ENCODE measurements around the gene ANK3. TPM values are rescaled to one million over a fixed set of nuclear protein-coding genes. Genes with fewer than 3 reads are reported as not detected.

ANK3 gene
- total RNA-seq, 4 donors from 2014 or later, result 86.3 to 224 (median 139) TPM

DNA sequence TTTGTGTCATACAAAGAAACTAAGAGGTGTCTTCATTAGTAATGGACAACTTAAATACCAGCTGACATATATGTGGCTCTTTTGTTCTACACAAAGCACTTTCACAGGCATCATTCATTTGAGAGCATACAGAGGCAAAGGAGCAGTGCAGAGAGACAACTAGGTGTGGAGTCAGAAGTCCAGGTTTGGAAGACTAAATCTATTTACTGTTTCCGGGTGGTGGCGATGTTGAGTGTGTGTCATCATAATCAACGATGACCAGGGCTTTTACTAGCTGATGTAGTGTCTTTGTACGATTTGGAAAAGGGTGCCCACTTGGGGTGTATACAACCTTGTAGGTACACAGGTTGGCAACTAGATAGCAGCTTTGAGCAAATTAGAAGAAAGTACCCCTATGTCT lies 287.9 kb downstream of the ANK3 start:
- no peaks in the 10 kb centered on the region for H3K36me3 ChIP-seq
- no peaks in the 10 kb centered on the region for H3K9me3 ChIP-seq
- no peaks in the 10 kb centered on the region for H3K27me3 ChIP-seq
- H3K4me3 ChIP-seq, result no peak overlapping the region
- TF ChIP-seq, protein P1, sequence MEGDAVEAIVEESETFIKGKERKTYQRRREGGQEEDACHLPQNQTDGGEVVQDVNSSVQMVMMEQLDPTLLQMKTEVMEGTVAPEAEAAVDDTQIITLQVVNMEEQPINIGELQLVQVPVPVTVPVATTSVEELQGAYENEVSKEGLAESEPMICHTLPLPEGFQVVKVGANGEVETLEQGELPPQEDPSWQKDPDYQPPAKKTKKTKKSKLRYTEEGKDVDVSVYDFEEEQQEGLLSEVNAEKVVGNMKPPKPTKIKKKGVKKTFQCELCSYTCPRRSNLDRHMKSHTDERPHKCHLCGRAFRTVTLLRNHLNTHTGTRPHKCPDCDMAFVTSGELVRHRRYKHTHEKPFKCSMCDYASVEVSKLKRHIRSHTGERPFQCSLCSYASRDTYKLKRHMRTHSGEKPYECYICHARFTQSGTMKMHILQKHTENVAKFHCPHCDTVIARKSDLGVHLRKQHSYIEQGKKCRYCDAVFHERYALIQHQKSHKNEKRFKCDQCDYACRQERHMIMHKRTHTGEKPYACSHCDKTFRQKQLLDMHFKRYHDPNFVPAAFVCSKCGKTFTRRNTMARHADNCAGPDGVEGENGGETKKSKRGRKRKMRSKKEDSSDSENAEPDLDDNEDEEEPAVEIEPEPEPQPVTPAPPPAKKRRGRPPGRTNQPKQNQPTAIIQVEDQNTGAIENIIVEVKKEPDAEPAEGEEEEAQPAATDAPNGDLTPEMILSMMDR (IDR thresholded peaks at IDR 0.05), result no peak
- TF ChIP-seq EP300 (IDR thresholded peaks at IDR 0.05), result no peak
- TF ChIP-seq POLR2A (IDR thresholded peaks at IDR 0.05), result no peak
- no peak for DNase-seq (ENCODE audit: low spot score in 2 of 2)
- 68 to 84% methylated on average over 4 of the region's 4 CpGs for WGBS, 2 donors
- H3K4me1 ChIP-seq, result peaks cover 0 to 29% (median 4%) of the 10 kb centered on the region in 4 donors
- no peak overlapping the region for H3K27ac ChIP-seq

DNA sequence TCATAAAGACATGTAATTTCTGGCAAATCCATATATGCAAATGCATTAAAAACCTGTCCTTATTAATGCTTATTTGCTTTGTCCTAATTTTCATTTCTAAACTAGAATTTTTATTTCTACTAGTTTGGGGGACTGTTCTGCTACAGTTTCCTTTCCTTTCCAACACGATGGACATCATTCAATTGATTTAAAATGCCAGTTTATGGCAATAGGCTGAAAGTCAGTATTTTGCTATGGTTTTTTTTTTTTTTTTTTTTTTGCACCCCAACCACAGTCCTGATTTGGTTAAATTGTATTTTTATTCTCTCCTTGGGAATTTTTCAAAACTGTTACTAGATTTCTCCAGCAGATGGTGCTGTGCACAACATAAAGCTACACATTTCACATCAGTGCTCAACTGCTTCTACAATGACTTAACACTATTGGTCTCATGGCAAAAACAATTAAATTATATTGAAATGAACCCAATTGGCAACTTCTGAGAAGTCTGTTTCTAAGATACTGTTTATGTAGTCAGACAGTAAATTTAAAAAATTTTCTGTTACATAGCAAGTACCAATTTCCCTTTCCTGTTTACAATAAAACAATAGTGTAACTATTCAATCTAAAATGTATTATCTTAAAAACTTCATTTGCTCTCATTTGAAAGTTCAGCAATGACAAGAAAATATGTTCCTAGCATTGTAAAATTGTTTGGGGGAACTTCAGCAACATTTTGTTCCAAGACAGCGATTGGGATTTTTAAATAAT lies 289.5 kb downstream of the ANK3 start:
- TF ChIP-seq, protein P1 (IDR thresholded peaks at IDR 0.05), result peak; percentile 36 to 70 (median 54)
- TF ChIP-seq POLR2A (IDR thresholded peaks at IDR 0.05), result no peak
- Histone ChIP-seq H3K4me3 (no peak overlapping the region), H3K36me3 (no peaks in the 10 kb centered on the region), H3K9me3 (no peaks in the 10 kb centered on the region), H3K4me1 (peaks cover 0 to 26% (median 2%) of the 10 kb centered on the region in 4 donors), H3K27ac (peak overlapping the region in 2 of 4 donors; percentile 2 to 51), H3K27me3 (no peaks in the 10 kb centered on the region)
- 38 to 45% methylated on average over 2 of the region's 2 CpGs for WGBS, 2 donors
- peak in 1 of 2 donors; percentile 46 for DNase-seq (ENCODE audit: low spot score in 2 of 2)

DNA sequence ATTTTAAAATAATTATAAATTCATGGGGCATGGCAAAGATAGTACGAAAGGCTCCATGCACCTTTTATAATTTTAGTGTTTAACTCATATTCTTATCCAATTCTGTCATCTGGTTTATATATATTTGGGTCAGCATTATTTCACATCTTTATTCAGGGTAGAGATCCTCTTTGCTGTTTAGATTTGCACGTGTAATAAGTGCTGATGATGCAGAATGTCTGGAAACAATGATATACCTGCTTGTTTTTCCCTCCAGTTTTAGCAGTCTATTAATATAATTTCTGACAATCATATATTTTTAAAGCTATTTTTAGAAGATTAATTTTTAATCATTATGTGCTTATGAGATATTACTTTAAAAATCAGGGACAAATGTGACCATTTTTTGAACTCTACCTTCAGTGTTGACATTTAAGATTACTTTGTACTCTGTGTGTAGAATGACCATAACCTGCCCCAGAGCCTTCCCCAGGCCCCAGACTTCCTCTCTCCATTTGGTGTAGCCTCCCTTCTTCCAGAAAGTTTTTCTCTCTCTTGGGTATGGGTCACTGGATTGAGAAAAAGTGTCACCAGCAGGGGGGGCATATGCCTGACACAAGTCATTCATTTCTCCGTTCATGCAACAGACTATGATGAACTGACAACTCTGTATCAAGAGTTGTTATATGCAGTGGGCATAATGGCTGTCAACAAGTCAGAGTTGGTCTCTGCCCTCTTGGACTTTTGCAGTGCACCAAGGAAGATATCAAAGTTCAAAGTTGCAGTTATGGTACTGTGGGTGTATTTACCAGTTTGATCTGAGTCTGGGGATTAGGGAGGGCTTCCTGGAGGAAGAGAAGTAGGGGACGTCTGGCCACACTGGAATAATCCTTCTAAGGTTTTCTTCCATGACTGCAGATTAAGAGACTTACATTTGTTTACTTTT lies 290.7 kb downstream of the ANK3 start:
- WGBS, 2 donors, result 50 to 63% methylated on average over 4 of the region's 4 CpGs
- H3K27ac ChIP-seq, result no peak overlapping the region
- no peak for DNase-seq (ENCODE audit: low spot score in 2 of 2)
- no peak overlapping the region for H3K4me3 ChIP-seq
- H3K36me3 ChIP-seq, result no peaks in the 10 kb centered on the region
- H3K9me3 ChIP-seq, result no peaks in the 10 kb centered on the region
- H3K27me3 ChIP-seq, result no peaks in the 10 kb centered on the region
- peaks cover 0 to 19% (median 0%) of the 10 kb centered on the region in 4 donors for H3K4me1 ChIP-seq
- TF ChIP-seq, protein P1 (IDR thresholded peaks at IDR 0.05), result peak in 2 of 5 experiments; percentile 22 to 23
- TF ChIP-seq EP300 (IDR thresholded peaks at IDR 0.05) (no peak), POLR2A (IDR thresholded peaks at IDR 0.05) (no peak)

DNA sequence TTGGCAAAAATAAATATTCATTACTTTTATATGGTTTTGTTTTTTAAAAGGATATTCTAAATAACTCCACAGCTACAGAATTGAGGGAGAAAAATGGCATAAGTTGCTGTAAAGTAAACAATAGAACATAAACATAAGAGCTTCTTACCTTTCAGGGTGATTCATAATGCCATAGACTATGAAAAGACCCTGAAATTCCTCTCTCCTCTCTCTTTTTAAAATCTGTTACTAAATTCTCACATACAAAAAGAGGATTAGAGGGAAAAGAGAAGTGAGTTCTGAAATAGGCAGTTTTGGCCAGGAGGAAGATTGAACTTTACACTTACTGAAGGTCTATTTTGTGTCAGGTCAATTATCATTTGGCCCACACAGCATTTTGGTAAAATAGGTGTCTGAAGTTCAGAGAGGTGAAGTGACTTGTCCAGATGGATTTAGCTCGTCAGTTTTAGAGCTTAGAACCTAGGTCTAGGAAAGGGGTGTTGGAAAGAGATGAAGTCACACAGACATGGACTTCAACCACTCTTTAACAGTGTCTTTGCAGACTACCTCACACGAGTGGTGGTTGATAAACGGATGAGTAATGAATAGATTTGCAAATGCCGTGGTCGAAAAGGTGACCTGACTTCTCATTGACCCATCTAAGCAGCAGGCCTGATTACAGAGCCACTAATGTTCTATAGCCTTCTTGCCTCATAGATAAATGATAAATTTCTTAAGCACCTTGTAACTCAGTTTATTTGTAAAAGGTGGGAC lies 292.7 kb downstream of the ANK3 start:
- H3K36me3 ChIP-seq, result no peaks in the 10 kb centered on the region
- WGBS, 2 donors, result 73 to 77% methylated on average over 5 of the region's 5 CpGs
- no peak overlapping the region for H3K4me3 ChIP-seq
- peaks cover 0 to 19% (median 0%) of the 10 kb centered on the region in 4 donors for H3K4me1 ChIP-seq
- TF ChIP-seq POLR2A (IDR thresholded peaks at IDR 0.05), result no peak
- TF ChIP-seq, protein P1 (IDR thresholded peaks at IDR 0.05), result no peak
- no peak for TF ChIP-seq EP300 (IDR thresholded peaks at IDR 0.05)
- no peaks in the 10 kb centered on the region for H3K9me3 ChIP-seq
- DNase-seq (ENCODE audit: low spot score in 2 of 2), result no peak
- H3K27ac ChIP-seq, result no peak overlapping the region
- no peaks in the 10 kb centered on the region for H3K27me3 ChIP-seq

Data from tibial nerve (tissue), 4 donors.